Fibroblast of lung (primary cell): ENCODE results near the gene PFN1.

Experiments used
- EZH2 ChIP-seq: IDR thresholded peaks from 2 replicates; pipeline ENCODE4 v1.5.1; 2012; ENCODE audit warnings: low read length, control low read depth, mild to moderate bottlenecking; ENCODE audit errors: missing control alignments
- TF ChIP-seq, protein P1 (sequence below), 2 donors: IDR thresholded peaks in 1 of 2; conservative IDR thresholded peaks in 1 of 2; 1 replicate in 1 of 2; 2 replicates in 1 of 2; pipeline ENCODE4 v1.5.1; 2011 to 2012; ENCODE audit warnings: low read length in 2 of 2, control low read depth in 1 of 2, inconsistent platforms in 1 of 2, low read depth in 1 of 2, mild to moderate bottlenecking in 1 of 2

DNA sequence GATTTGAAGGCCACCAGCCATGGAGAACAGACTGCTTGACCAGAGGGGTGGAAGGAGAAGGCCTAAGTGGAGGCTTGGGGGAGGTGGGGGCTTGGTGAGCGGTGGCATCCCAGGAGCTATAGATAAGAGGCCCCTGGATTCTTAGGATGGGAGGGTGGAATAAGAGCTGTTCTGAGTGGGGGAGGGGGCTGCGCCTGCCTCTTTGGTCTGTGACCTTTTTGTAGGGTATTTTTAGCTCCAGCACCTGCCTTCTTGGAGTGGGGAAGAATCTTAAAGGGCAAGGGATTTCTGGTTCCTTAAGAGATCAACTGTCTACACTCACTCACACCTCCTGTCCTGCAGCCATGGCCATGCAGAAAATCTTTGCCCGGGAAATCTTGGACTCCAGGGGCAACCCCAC, 3.2 kb upstream of the PFN1 start:
- TF ChIP-seq EZH2: no peak
- TF ChIP-seq, protein P1, sequence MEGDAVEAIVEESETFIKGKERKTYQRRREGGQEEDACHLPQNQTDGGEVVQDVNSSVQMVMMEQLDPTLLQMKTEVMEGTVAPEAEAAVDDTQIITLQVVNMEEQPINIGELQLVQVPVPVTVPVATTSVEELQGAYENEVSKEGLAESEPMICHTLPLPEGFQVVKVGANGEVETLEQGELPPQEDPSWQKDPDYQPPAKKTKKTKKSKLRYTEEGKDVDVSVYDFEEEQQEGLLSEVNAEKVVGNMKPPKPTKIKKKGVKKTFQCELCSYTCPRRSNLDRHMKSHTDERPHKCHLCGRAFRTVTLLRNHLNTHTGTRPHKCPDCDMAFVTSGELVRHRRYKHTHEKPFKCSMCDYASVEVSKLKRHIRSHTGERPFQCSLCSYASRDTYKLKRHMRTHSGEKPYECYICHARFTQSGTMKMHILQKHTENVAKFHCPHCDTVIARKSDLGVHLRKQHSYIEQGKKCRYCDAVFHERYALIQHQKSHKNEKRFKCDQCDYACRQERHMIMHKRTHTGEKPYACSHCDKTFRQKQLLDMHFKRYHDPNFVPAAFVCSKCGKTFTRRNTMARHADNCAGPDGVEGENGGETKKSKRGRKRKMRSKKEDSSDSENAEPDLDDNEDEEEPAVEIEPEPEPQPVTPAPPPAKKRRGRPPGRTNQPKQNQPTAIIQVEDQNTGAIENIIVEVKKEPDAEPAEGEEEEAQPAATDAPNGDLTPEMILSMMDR (conservative IDR thresholded peaks at IDR 0.05 in 1 of 2, IDR thresholded peaks at IDR 0.05 in 1 of 2; ENCODE audit: low read depth in 1 of 2, low read length in 2 of 2): no peak
